Smooth muscle cell (in vitro differentiated cells): ENCODE results near the gene COL5A1. TPM values are rescaled to one million over a fixed set of nuclear protein-coding genes. Genes with fewer than 3 reads are reported as not detected.

Source experiments
- DNase-seq: peaks from one replicate; lab custom pipeline; 2025; ENCODE audit not compliant: unreplicated experiment; lab: John Stamatoyannopoulos, UW
- H2AFZ ChIP-seq: fragments of 200-600 bp; sonication (generic); 2 replicates; pipeline ENCODE4 v1.6.0; 2016; ENCODE audit warnings: antibody characterized with exemption, low read depth, mild to moderate bottlenecking
- H3F3A ChIP-seq: fragments of 200-600 bp; sonication (generic); 2 replicates; pipeline ENCODE4 v1.6.0; 2017; ENCODE audit warnings: antibody characterized with exemption, low read depth
- H3K27ac ChIP-seq: fragments of 200-600 bp; sonication (generic); 2 replicates; pipeline ENCODE4 v1.5.1; 2016; ENCODE audit warnings: low read depth, mild to moderate bottlenecking
- H3K27me3 ChIP-seq: fragments of 200-600 bp; sonication (generic); 2 replicates; pipeline ENCODE4 v1.6.1; 2016; ENCODE audit warnings: low read depth, mild to moderate bottlenecking
- H3K36me3 ChIP-seq: fragments of 200-600 bp; sonication (generic); 2 replicates; pipeline ENCODE4 v1.5.1; 2016; ENCODE audit warnings: low read depth
- H3K4me1 ChIP-seq: fragments of 200-600 bp; sonication (generic); 2 replicates; pipeline ENCODE4 v1.5.1; 2016; ENCODE audit warnings: low read depth
- H3K4me2 ChIP-seq: fragments of 200-600 bp; sonication (generic); 2 replicates; pipeline ENCODE4 v1.6.0; 2016; ENCODE audit warnings: mild to moderate bottlenecking
- H3K4me3 ChIP-seq: fragments of 200-600 bp; sonication (generic); 2 replicates; pipeline ENCODE4 v1.5.1; 2016; ENCODE audit warnings: mild to moderate bottlenecking
- H3K79me2 ChIP-seq: fragments of 200-600 bp; sonication (generic); 2 replicates; pipeline ENCODE4 v1.6.0; 2016; ENCODE audit warnings: low read depth, mild to moderate bottlenecking
- H3K9ac ChIP-seq: fragments of 200-600 bp; sonication (generic); 2 replicates; pipeline ENCODE4 v1.6.0; 2016; ENCODE audit warnings: low read depth
- H3K9me3 ChIP-seq: fragments of 200-600 bp; sonication (generic); replicated peaks from 2 replicates; pipeline ENCODE4 v1.5.1; 2016; ENCODE audit warnings: low read depth
- H4K20me1 ChIP-seq: fragments of 200-600 bp; sonication (generic); 2 replicates; pipeline ENCODE4 v1.6.0; 2016; ENCODE audit warnings: low read depth
- CTCF ChIP-seq: fragments of 200-600 bp; sonication (generic); IDR thresholded peaks from 2 replicates; pipeline ENCODE4 v1.5.1; 2017; ENCODE audit warnings: borderline replicate concordance, mild to moderate bottlenecking, antibody characterized with exemption; ENCODE audit not compliant: insufficient read depth, poor library complexity, severe bottlenecking
- WGBS: methylation state at CpG from one replicate; pipeline ENCODE4 v1.1.7; 2016; ENCODE audit warnings: low lambda C conversion rate; 5-methylcytosine and 5-hydroxymethylcytosine counted together
- polyA plus RNA-seq: library from polyadenylated mRNA; unstranded; fragments of >200 nt; fragmentation: Nextera tagmentation; extraction: Ambion mirVana; gene quantifications from 2 replicates; pipeline ENCODE4 v1.2.1, GENCODE V29; 2016
- total RNA-seq: library from RNA; depleted of rRNA; stranded (reverse); fragments of >200 nt; gene quantifications from 2 replicates; pipeline ENCODE4 v1.2.3, GENCODE V29; 2014

The COL5A1 gene
- total and polyA plus RNA-seq, 2 experiments from 2014 or later: 1,084 to 1,443 TPM

GRCh38 chr9:134778156-134778555 lies 136.6 kb downstream of the COL5A1 start:
- Histone ChIP-seq H3K9me3 (no peaks in the 10 kb centered on the region), H3K27me3 (no peaks in the 10 kb centered on the region), H3K4me1 (no peaks in the 10 kb centered on the region), H3K4me3 (no peak overlapping the region), H3K4me2 (no peak overlapping the region), H3K27ac (peak overlapping the region; percentile 75), H3K79me2 (peaks cover 43% of the 10 kb centered on the region), H3K36me3 (peaks cover 7% of the 10 kb centered on the region), H3K9ac (no peak overlapping the region), H2AFZ (no peak overlapping the region), H3F3A (peaks cover 92% of the 10 kb centered on the region), H4K20me1 (peaks cover 100% of the 10 kb centered on the region)
- WGBS: 74% methylated on average over 13 of the region's 13 CpGs
- TF ChIP-seq CTCF: no peak
- DNase-seq: no peak

- peak; percentile 35 for TF ChIP-seq CTCF
- Histone ChIP-seq H3K27me3 (no peaks in the 10 kb centered on the region), H2AFZ (no peak overlapping the region), H3K4me1 (no peaks in the 10 kb centered on the region), H3K36me3 (peaks cover 7% of the 10 kb centered on the region), H3K4me2 (no peak overlapping the region), H4K20me1 (peaks cover 100% of the 10 kb centered on the region), H3K79me2 (peaks cover 36% of the 10 kb centered on the region), H3K9me3 (no peaks in the 10 kb centered on the region), H3K9ac (no peak overlapping the region), H3K27ac (peak overlapping the region; percentile 75), H3F3A (peaks cover 92% of the 10 kb centered on the region), H3K4me3 (no peak overlapping the region)
- DNase-seq: no peak
- 83% methylated on average over 17 of the region's 17 CpGs for WGBS
Measured at GRCh38 chr9:134778841-134779411, 137.3 kb downstream of the COL5A1 start.

GRCh38 chr9:134779640-134780039 lies 138.0 kb downstream of the COL5A1 start:
- Histone ChIP-seq H3K9me3 (no peaks in the 10 kb centered on the region), H3K4me2 (no peak overlapping the region), H3K9ac (no peak overlapping the region), H3K4me3 (no peak overlapping the region), H3K36me3 (peaks cover 7% of the 10 kb centered on the region), H3K4me1 (no peaks in the 10 kb centered on the region), H3K79me2 (peaks cover 30% of the 10 kb centered on the region), H4K20me1 (peaks cover 100% of the 10 kb centered on the region), H3F3A (peaks cover 92% of the 10 kb centered on the region), H2AFZ (no peak overlapping the region), H3K27ac (peak overlapping the region; percentile 75), H3K27me3 (no peaks in the 10 kb centered on the region)
- 93% methylated on average over 8 of the region's 8 CpGs for WGBS
- no peak for DNase-seq
- no peak for TF ChIP-seq CTCF
